GM08714 (cell line): ENCODE results near the gene REV3L.
"Not testable (repeated sequence)": the region's sequence is repeated elsewhere in the genome, so short reads cannot be mapped to it uniquely, and the experiment has no call there.

ENCODE experiments used
- H3K4me3 ChIP-seq: fragments of 200-500 bp; sonication (Bioruptor generic); 2 replicates; pipeline ENCODE4 v1.5.1; 2014; ENCODE audit warnings: mild to moderate bottlenecking, low read length, inconsistent platforms
- ZNF274 ChIP-seq: IDR thresholded peaks from 2 replicates; pipeline ENCODE4 v1.6.1; 2012; ENCODE audit warnings: mild to moderate bottlenecking, low read depth, low read length

Gene REV3L

GRCh38 chr6:111483736-111484632 is 966 bp upstream of the REV3L start:
- no peak for TF ChIP-seq ZNF274
- H3K4me3 ChIP-seq, result peak overlapping the region; percentile 81

GRCh38 chr6:111482188-111482958 is 645 bp downstream of the REV3L start:
- H3K4me3 ChIP-seq, result peak overlapping the region; percentile 81
- no peak for TF ChIP-seq ZNF274

- TF ChIP-seq ZNF274, result no peak
- peak overlapping the region; percentile 81 for H3K4me3 ChIP-seq
These were observed 1.2 kb downstream of the REV3L start for GRCh38 chr6:111481836-111482187.

GRCh38 chr6:111480988-111481822 is 1.8 kb downstream of the REV3L start:
- H3K4me3 ChIP-seq, result peak overlapping the region; percentile 81
- no peak for TF ChIP-seq ZNF274

- no peak overlapping the region for H3K4me3 ChIP-seq
- no peak for TF ChIP-seq ZNF274
These were observed 4.3 kb downstream of the REV3L start for GRCh38 chr6:111478749-111479148.

- H3K4me3 ChIP-seq, result no peak overlapping the region
- no peak for TF ChIP-seq ZNF274
These were observed 4.9 kb downstream of the REV3L start for GRCh38 chr6:111478064-111478476.

GRCh38 chr6:111477481-111477938 is 5.5 kb downstream of the REV3L start:
- peak overlapping the region; percentile 45; the same call in 1 of the 2 replicates for H3K4me3 ChIP-seq
- TF ChIP-seq ZNF274, result no peak

- H3K4me3 ChIP-seq, result not testable (repeated sequence)
These were observed 7.0 kb downstream of the REV3L start for GRCh38 chr6:111476061-111476460.

GRCh38 chr6:111474771-111475170 is 8.2 kb downstream of the REV3L start:
- TF ChIP-seq ZNF274, result no peak

GRCh38 chr6:111474106-111474505 is 8.9 kb downstream of the REV3L start:
- TF ChIP-seq ZNF274, result no peak
- H3K4me3 ChIP-seq, result no peak overlapping the region

More at GRCh38 chr6:111474771-111475170, 8.2 kb downstream of the REV3L start:
- H3K4me3 ChIP-seq, result no peak overlapping the region

GRCh38 chr6:111472933-111473435 is 10.0 kb downstream of the REV3L start:
- no peak overlapping the region for H3K4me3 ChIP-seq
- no peak for TF ChIP-seq ZNF274

GRCh38 chr6:111471958-111472357 is 11.1 kb downstream of the REV3L start:
- TF ChIP-seq ZNF274, result no peak
- H3K4me3 ChIP-seq, result no peak overlapping the region

GRCh38 chr6:111471533-111471932 is 11.5 kb downstream of the REV3L start:
- TF ChIP-seq ZNF274, result no peak

GRCh38 chr6:111470991-111471390 is 12.0 kb downstream of the REV3L start:
- no peak overlapping the region for H3K4me3 ChIP-seq
- no peak for TF ChIP-seq ZNF274

More at GRCh38 chr6:111471533-111471932, 11.5 kb downstream of the REV3L start:
- no peak overlapping the region for H3K4me3 ChIP-seq

GRCh38 chr6:111469543-111469942 is 13.5 kb downstream of the REV3L start:
- no peak overlapping the region for H3K4me3 ChIP-seq
- TF ChIP-seq ZNF274, result no peak
